ENCODE results near the gene PRKAG2. TPM values are rescaled to one million over a fixed set of nuclear protein-coding genes. Genes with fewer than 3 reads are reported as not detected.
"Not testable (repeated sequence)": the region's sequence is repeated elsewhere in the genome, so short reads cannot be mapped to it uniquely, and the experiment has no call there.

PRKAG2 gene
- total and polyA plus RNA-seq, 8 donors = 12.9 to 34.6 (median 18.0) TPM

DNA sequence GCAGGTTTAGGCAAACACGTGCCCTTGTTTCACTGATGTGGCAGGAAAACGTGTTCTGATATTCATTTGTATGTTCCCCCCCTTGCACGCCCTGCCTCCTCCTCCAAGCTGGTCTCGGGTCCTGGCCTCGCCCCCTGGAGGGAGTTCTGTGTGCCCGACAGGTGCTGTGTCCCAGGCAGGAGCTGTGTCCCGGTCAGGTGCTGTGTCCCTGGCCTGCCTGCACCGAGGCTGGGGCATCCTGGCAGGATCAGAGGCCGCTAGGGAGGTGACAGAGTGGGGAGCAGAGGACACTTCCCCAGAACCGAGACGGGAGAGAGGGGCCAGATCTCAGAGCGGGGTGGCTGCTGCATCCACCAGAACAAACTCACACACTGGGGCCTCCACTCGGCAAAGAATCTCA lies 45.3 kb downstream of the PRKAG2 start:
- H3K36me3 ChIP-seq = no peaks in the 10 kb centered on the region
- H3K4me1 ChIP-seq = peaks cover 0 to under 1% of the 10 kb centered on the region in 2 donors
- no peak for ATAC-seq
- intact Hi-C loops (cut with DNase I) = no loop called here
- no peak overlapping the region for H3K27ac ChIP-seq
- peak in 1 of 4 donors; percentile 58 for DNase-seq
- TF ChIP-seq, protein P1, sequence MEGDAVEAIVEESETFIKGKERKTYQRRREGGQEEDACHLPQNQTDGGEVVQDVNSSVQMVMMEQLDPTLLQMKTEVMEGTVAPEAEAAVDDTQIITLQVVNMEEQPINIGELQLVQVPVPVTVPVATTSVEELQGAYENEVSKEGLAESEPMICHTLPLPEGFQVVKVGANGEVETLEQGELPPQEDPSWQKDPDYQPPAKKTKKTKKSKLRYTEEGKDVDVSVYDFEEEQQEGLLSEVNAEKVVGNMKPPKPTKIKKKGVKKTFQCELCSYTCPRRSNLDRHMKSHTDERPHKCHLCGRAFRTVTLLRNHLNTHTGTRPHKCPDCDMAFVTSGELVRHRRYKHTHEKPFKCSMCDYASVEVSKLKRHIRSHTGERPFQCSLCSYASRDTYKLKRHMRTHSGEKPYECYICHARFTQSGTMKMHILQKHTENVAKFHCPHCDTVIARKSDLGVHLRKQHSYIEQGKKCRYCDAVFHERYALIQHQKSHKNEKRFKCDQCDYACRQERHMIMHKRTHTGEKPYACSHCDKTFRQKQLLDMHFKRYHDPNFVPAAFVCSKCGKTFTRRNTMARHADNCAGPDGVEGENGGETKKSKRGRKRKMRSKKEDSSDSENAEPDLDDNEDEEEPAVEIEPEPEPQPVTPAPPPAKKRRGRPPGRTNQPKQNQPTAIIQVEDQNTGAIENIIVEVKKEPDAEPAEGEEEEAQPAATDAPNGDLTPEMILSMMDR (IDR thresholded peaks at IDR 0.05) = no peak
- no peak overlapping the region for H3K4me3 ChIP-seq
- no peaks in the 10 kb centered on the region for H3K27me3 ChIP-seq
- no peaks in the 10 kb centered on the region for H3K9me3 ChIP-seq

DNA sequence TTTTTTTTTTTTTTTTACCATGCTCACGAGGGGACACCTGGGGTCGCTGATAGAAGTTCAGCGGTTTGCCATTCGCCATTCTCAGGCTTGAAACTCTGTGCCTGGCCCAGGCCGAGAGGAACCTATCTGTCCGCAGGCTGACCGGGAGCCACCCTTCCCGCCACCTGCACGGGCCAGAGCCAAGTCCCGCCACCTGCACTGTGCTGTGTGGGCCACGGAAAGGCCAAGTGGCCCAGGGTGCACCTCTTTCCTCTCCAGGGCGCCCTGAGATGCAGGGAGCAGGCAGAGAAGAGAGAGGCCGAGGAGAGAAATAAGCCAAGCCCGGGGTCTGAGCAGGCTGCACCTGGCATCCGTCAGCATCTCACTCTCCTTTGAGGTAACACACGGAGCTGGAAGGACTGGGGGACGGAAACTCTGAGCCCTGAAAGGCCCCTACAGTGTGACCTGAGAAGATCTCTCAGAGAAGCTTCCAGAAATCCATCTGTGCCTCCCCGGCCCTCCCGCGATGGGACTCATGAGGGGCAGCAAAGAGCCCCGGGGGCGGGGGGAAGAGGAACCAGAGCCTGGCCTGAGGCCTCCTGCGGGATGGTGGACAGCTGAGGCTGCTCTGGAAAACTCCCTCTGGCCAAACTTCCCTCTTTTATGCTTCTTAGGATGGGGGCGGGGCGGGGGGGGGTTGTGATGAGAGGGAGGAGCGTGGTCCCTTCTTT lies 46.6 kb downstream of the PRKAG2 start:
- Histone ChIP-seq H3K4me1 (peaks cover 0 to 14% of the 10 kb centered on the region in 2 donors), H3K9me3 (no peaks in the 10 kb centered on the region), H3K36me3 (no peaks in the 10 kb centered on the region), H3K4me3 (no peak overlapping the region), H3K27ac (no peak overlapping the region), H3K27me3 (no peaks in the 10 kb centered on the region)
- peak in 1 of 4 donors; percentile 62 for DNase-seq
- ATAC-seq = no peak
- intact Hi-C loops (cut with DNase I) = no loop called here
- TF ChIP-seq, protein P1 (IDR thresholded peaks at IDR 0.05) = no peak

DNA sequence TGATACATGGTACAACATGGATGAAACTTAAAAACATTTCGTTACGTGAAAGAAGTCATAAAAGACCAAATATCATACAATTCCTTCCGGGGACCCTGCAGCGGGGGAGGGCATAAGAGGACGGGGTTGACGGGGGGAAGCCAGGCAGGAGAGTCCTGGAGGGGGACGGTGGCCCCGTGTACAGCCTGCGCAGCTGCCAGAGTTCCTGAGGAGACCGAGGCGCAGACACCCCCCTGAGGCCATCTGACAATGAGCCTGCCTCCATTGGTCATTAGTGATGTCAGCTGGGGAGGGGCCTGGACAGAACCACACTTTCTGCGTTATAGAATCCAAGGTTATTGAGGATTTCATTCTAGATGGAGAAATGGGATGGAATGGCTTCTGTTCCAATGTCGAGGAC lies 47.2 kb downstream of the PRKAG2 start:
- no peaks in the 10 kb centered on the region for H3K36me3 ChIP-seq
- H3K9me3 ChIP-seq = no peaks in the 10 kb centered on the region
- TF ChIP-seq, protein P1 (IDR thresholded peaks at IDR 0.05) = no peak
- H3K4me3 ChIP-seq = no peak overlapping the region
- no peak for ATAC-seq
- H3K27ac ChIP-seq = no peak overlapping the region
- no peaks in the 10 kb centered on the region for H3K27me3 ChIP-seq
- intact Hi-C loops (cut with DNase I) = no loop called here
- peak in 1 of 4 donors; percentile 54 for DNase-seq
- H3K4me1 ChIP-seq = peaks cover 0 to 18% of the 10 kb centered on the region in 2 donors

DNA sequence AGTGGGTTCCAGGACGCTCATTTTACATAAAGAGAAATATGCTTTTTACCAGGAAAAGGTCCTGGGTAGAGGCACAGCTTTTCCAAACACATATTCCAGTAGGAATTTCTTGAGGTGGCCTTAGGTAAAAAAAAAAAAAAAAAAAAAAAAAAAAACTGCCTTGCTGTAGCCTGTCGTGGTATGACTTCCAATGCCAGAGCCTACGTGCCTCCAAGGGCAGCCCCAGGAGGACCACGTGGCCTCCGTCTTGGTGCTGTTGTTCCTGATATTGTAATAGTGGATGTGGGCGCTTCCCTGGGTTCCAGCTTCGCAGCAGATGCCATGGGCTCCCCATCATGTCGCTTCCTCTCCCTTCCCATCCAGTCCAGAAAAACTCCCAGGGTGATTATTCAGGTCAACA lies 49.3 kb downstream of the PRKAG2 start:
- Histone ChIP-seq H3K4me3 (no peak overlapping the region), H3K4me1 (peaks cover 4 to 24% of the 10 kb centered on the region in 2 donors), H3K9me3 (no peaks in the 10 kb centered on the region), H3K27me3 (no peaks in the 10 kb centered on the region), H3K36me3 (no peaks in the 10 kb centered on the region), H3K27ac (no peak overlapping the region)
- TF ChIP-seq, protein P1 (IDR thresholded peaks at IDR 0.05) = no peak
- intact Hi-C loops (cut with DNase I) = no loop called here
- DNase-seq (peak in 1 of 4 donors; percentile 21), ATAC-seq (no peak)

DNA sequence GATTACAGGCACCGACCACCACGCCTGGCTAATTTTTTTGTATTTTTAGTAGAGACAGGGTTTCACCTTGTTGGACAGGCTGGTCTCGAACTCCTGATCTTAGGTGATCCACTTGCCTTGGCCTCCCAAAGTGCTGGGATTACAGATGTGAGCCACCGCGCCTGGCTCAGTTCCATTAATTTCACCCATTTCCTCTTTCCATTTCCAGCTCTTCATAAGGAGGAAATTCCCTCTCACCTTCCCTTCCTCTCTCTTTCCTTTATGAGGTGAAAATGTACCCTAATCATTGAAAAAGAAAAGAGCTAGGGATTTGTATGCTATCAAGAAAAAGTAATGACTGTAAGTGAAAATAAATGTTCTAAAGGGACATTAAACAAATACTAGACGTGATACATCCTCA lies 50.6 kb downstream of the PRKAG2 start:
- H3K4me3 ChIP-seq; H3K27ac ChIP-seq; H3K9me3 ChIP-seq; H3K36me3 ChIP-seq; H3K27me3 ChIP-seq; DNase-seq; intact Hi-C loops (cut with DNase I); ATAC-seq: not testable (repeated sequence)
- peaks cover 4 to 24% of the 10 kb centered on the region in 2 donors for H3K4me1 ChIP-seq

DNA sequence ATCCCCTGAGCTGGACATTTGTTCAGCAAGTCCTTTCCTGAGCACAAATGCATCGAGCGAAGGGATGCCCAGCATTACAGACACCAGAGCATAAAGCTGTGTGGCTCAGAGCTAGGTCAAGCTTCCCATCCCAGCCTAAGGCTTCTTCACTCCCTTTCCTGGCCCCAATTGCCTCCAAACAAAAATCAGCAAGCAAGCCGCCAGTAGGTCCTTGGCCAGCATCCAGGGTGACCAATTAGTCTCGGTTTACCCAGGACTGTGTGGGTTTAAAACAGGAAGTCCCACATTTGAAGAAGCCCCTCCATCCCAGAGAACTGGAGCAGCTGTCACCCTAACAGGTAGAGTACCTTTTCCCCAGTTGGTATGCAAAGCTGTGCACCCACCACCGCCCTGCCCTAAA lies 51.2 kb downstream of the PRKAG2 start:
- peak overlapping the region in 1 of 2 donors; percentile 33 for H3K27ac ChIP-seq
- H3K27me3 ChIP-seq = no peaks in the 10 kb centered on the region
- no peak overlapping the region for H3K4me3 ChIP-seq
- H3K36me3 ChIP-seq = no peaks in the 10 kb centered on the region
- ATAC-seq = no peak
- no peaks in the 10 kb centered on the region for H3K9me3 ChIP-seq
- H3K4me1 ChIP-seq = peaks cover 4 to 24% of the 10 kb centered on the region in 2 donors
- TF ChIP-seq, protein P1 (IDR thresholded peaks at IDR 0.05) = no peak
- intact Hi-C loops (cut with DNase I) = no loop called here
- peak in 1 of 4 donors; percentile 12 for DNase-seq

All from left lung (tissue), 10 donors.